IMR-90 (cell line): ENCODE measurements around the gene ALKBH5. TPM values are rescaled to one million over a fixed set of nuclear protein-coding genes. Genes with fewer than 3 reads are reported as not detected.

Source experiments
- ATAC-seq: fragments of 200-7000 bp; cut with Tn5 transposase; 2 replicates; pipeline ENCODE4 v1.9.1; 2020; ENCODE audit warnings: low read depth, mild to moderate bottlenecking, moderate library complexity
- BruUV-seq: library from RNA; stranded (reverse); fragments of 400-500 nt; replicated peaks from 2 replicates; lab custom pipeline; 2021; lab: Mats Ljungman, UMichigan
- CTCF ChIA-PET: fragments of 300-600 bp; formaldehyde crosslinking; extraction: SDS; loops from one replicate; lab custom pipeline; 2021; ENCODE audit warnings: antibody characterized with exemption; lab: Yijun Ruan, JAX
- POLR2A ChIA-PET: fragments of 300-600 bp; sonication (Branson Sonifier 250); formaldehyde crosslinking; loops from one replicate; lab custom pipeline; 2022; ENCODE audit warnings: antibody characterized with exemption; ENCODE audit not compliant: unreplicated experiment; lab: Charles Lee
- DNase-seq: peaks from one replicate; pipeline ENCODE4 v3.0.0; 2013
- H2AFZ ChIP-seq: replicated peaks from 2 replicates; pipeline ENCODE3; 2013; ENCODE audit warnings: low read length, mild to moderate bottlenecking; ENCODE audit not compliant: poor library complexity
- H2AK5ac ChIP-seq: 2 replicates; pipeline ENCODE4 v1.6.1; 2013; ENCODE audit warnings: low read depth, low read length, inconsistent platforms
- H2AK9ac ChIP-seq: replicated peaks from 2 replicates; pipeline ENCODE3; 2013; ENCODE audit warnings: mild to moderate bottlenecking, low read depth, low read length, moderate library complexity; ENCODE audit not compliant: poor library complexity
- H2BK120ac ChIP-seq: 2 replicates; pipeline ENCODE4 v1.6.1; 2013; ENCODE audit warnings: low read depth, low read length, inconsistent platforms
- H2BK15ac ChIP-seq: 3 replicates; pipeline ENCODE4 v1.6.1; 2013; ENCODE audit warnings: low read depth, low read length, inconsistent platforms
- H2BK20ac ChIP-seq: 2 replicates; pipeline ENCODE4 v1.6.1; 2013; ENCODE audit warnings: low read depth, mild to moderate bottlenecking, inconsistent platforms, low read length, moderate library complexity
- H2BK5ac ChIP-seq: 2 replicates; pipeline ENCODE4 v1.6.1; 2013; ENCODE audit warnings: mild to moderate bottlenecking, low read depth, low read length, inconsistent platforms; ENCODE audit not compliant: poor library complexity, severe bottlenecking
- H3K14ac ChIP-seq: replicated peaks from 2 replicates; pipeline ENCODE4 v1.6.1; 2013; ENCODE audit warnings: low read depth, low read length, inconsistent platforms
- H3K18ac ChIP-seq: 2 replicates; pipeline ENCODE4 v1.6.1; 2013; ENCODE audit warnings: low read depth, low read length, control low read depth
- H3K23ac ChIP-seq: 2 replicates; pipeline ENCODE4 v1.6.1; 2013; ENCODE audit warnings: low read depth, low read length, inconsistent platforms
- H3K27ac ChIP-seq: 2 replicates; pipeline ENCODE4 v1.5.1; 2013; ENCODE audit warnings: mild to moderate bottlenecking, control low read depth, low read length; ENCODE audit not compliant: insufficient read depth
- H3K27me3 ChIP-seq: 2 replicates; pipeline ENCODE4 v1.6.1; 2013; ENCODE audit warnings: low read length; ENCODE audit not compliant: control insufficient read depth, insufficient read depth
- H3K36me3 ChIP-seq: 2 replicates; pipeline ENCODE4 v1.6.1; 2013; ENCODE audit warnings: low read length, mixed read lengths; ENCODE audit not compliant: control insufficient read depth, insufficient read depth
- H3K4ac ChIP-seq: 2 replicates; pipeline ENCODE4 v1.6.1; 2013; ENCODE audit warnings: low read depth, low read length, inconsistent platforms
- H3K4me1 ChIP-seq: 2 replicates; pipeline ENCODE4 v1.6.1; 2013; ENCODE audit warnings: low read length, mixed read lengths; ENCODE audit not compliant: control insufficient read depth, insufficient read depth
- H3K4me2 ChIP-seq: 2 replicates; pipeline ENCODE4 v1.6.1; 2013; ENCODE audit warnings: low read depth, mild to moderate bottlenecking, control low read depth, low read length, moderate library complexity
- H3K4me3 ChIP-seq: 2 replicates; pipeline ENCODE4 v1.5.1; 2013; ENCODE audit warnings: low read depth, mild to moderate bottlenecking, control low read depth, low read length, moderate library complexity; ENCODE audit not compliant: insufficient read depth
- H3K56ac ChIP-seq: 2 replicates; pipeline ENCODE4 v1.6.1; 2013; ENCODE audit warnings: low read length, inconsistent platforms; ENCODE audit not compliant: insufficient read depth; ENCODE audit errors: extremely low read depth
- H3K79me1 ChIP-seq, 2 experiments: 2 replicates each; pipeline ENCODE4 v1.6.1; 2013; ENCODE audit warnings: low read length in 2 of 2, inconsistent platforms in 1 of 2, low read depth in 1 of 2
- H3K9ac ChIP-seq: 2 replicates; pipeline ENCODE4 v1.6.1; 2013; ENCODE audit warnings: low read depth, low read length, control low read depth
- H3K9me1 ChIP-seq: 2 replicates; pipeline ENCODE4 v1.6.1; 2013; ENCODE audit warnings: low read length, inconsistent platforms; ENCODE audit not compliant: insufficient read depth
- H3K9me3 ChIP-seq: 2 replicates; pipeline ENCODE4 v1.6.1; 2013; ENCODE audit warnings: low read length; ENCODE audit not compliant: control insufficient read depth, insufficient read depth
- H4K20me1 ChIP-seq: 2 replicates; pipeline ENCODE4 v1.6.1; 2013; ENCODE audit warnings: low read length, inconsistent platforms; ENCODE audit not compliant: insufficient read depth
- H4K5ac ChIP-seq: 2 replicates; pipeline ENCODE4 v1.6.1; 2013; ENCODE audit warnings: mild to moderate bottlenecking, low read depth, low read length, control low read depth
- H4K8ac ChIP-seq, 2 experiments: 2 replicates each; pipeline ENCODE4 v1.6.1; 2013; ENCODE audit warnings: low read depth in 2 of 2, low read length in 2 of 2, control low read depth in 1 of 2, inconsistent platforms in 1 of 2
- H4K91ac ChIP-seq: 2 replicates; pipeline ENCODE4 v1.6.1; 2013; ENCODE audit warnings: low read depth, low read length, inconsistent platforms; ENCODE audit not compliant: insufficient read depth
- CEBPB ChIP-seq: IDR thresholded peaks from 2 replicates; pipeline ENCODE4 v1.6.1; 2012; ENCODE audit warnings: low read depth, low read length, improper control_type of control experiment
- USF2 ChIP-seq: fragments of 150-350 bp; IDR thresholded peaks from 2 replicates; pipeline ENCODE4 v1.6.1; 2017; ENCODE audit warnings: mild to moderate bottlenecking, antibody characterized with exemption, low read length, low read depth
- WGBS, 2 experiments: methylation state at CpG; one replicate each; pipeline versions ENCODE4 v1.1.5 to v1.1.7; 2013; ENCODE audit warnings: missing lambda C conversion rate in 2 of 2; ENCODE audit not compliant: insufficient read length in 1 of 2; ENCODE audit errors: extremely low coverage in 2 of 2; 5-methylcytosine and 5-hydroxymethylcytosine counted together
- dilution Hi-C: fragments of 300-500 bp; cut with HindIII; formaldehyde crosslinking; loops from one replicate; pipeline ENCODE4 v1.14.3; 2018; ENCODE audit warnings: low sequenced_read_pairs; ENCODE audit not compliant: unreplicated experiment
- in situ Hi-C: fragments of 300-500 bp; cut with MboI; formaldehyde crosslinking; loops from 3 replicates; pipeline ENCODE4 v1.14.3; 2019; ENCODE audit warnings: low sequenced_read_pairs, inconsistent platforms, mixed read lengths
- intact Hi-C: fragments of 100-400 bp; cut with micrococcal nuclease; formaldehyde crosslinking; loops from 2 replicates; pipeline ENCODE4 v1.10.0; 2022
- polyA plus RNA-seq, 3 experiments: library from polyadenylated mRNA; depleted of rRNA; stranded (reverse); fragments of >200 nt; gene quantifications; 2 replicates each; pipeline ENCODE4 v1.2.3, GENCODE V29; 2012; ENCODE audit warnings: low replicate concordance in 1 of 3
- total RNA-seq: library from RNA; depleted of rRNA; stranded (reverse); fragments of >200 nt; gene quantifications from 2 replicates; pipeline ENCODE4 v1.2.3, GENCODE V29; 2012

The ALKBH5 gene
- total and polyA plus RNA-seq, 2 of the 4 experiments (the other 2 are of a cell fraction), result 57.6 to 79.6 TPM

GRCh38 chr17:18201108-18201507, 17.5 kb downstream of the ALKBH5 start:
- peaks cover 10% of the 10 kb centered on the region for H3K4me1 ChIP-seq
- dilution Hi-C loops, result no loop called here
- H3K27ac ChIP-seq, result no peak overlapping the region
- H4K91ac ChIP-seq, result no peak overlapping the region
- H3K4me3 ChIP-seq, result no peak overlapping the region
- no peak overlapping the region for H3K4me2 ChIP-seq
- H4K20me1 ChIP-seq, result peaks cover 100% of the 10 kb centered on the region
- no peak overlapping the region for H3K56ac ChIP-seq
- no peak overlapping the region for H2BK20ac ChIP-seq
- no peak overlapping the region for H3K23ac ChIP-seq
- ChIA-PET CTCF (no interaction called here), POLR2A (no interaction called here)
- ATAC-seq (no peak), DNase-seq (no peak)
- H3K9me1 ChIP-seq, result peaks cover 38% of the 10 kb centered on the region
- H3K27me3 ChIP-seq, result no peaks in the 10 kb centered on the region
- WGBS, 2 experiments, result 60% methylated on average over 1 of the region's 4 CpGs; no CpG with 5 or more reads in 1 of the 2 experiments
- H2AFZ ChIP-seq, result no peak overlapping the region
- H3K79me1 ChIP-seq, result peaks cover 31 to 90% of the 10 kb centered on the region in 2 experiments
- H2BK15ac ChIP-seq, result no peak overlapping the region
- no peak overlapping the region for H3K9ac ChIP-seq
- H3K4ac ChIP-seq, result no peak overlapping the region
- intact Hi-C loops, result no loop called here
- H3K9me3 ChIP-seq, result no peaks in the 10 kb centered on the region
- TF ChIP-seq CEBPB, result no peak
- TF ChIP-seq USF2, result no peak
- H2BK120ac ChIP-seq, result no peak overlapping the region
- H3K36me3 ChIP-seq, result peaks cover 63% of the 10 kb centered on the region
- in situ Hi-C loops, result no loop called here
- no peak overlapping the region for H2BK5ac ChIP-seq
- H2AK9ac ChIP-seq, result no peak overlapping the region
- no peak overlapping the region for H2AK5ac ChIP-seq
- H3K18ac ChIP-seq, result no peak overlapping the region
- H4K5ac ChIP-seq, result no peak overlapping the region
- no peak overlapping the region for H4K8ac ChIP-seq
- H3K14ac ChIP-seq, result no peak overlapping the region
- BruUV-seq, result no TSS peak
